ENCODE results near the gene NAA35.
A peak's percentile ranks its signal among the peaks of the same experiment; 100 is the strongest.
"Not testable (repeated sequence)": the region's sequence is repeated elsewhere in the genome, so short reads cannot be mapped to it uniquely, and the experiment has no call there.

Gene NAA35

DNA sequence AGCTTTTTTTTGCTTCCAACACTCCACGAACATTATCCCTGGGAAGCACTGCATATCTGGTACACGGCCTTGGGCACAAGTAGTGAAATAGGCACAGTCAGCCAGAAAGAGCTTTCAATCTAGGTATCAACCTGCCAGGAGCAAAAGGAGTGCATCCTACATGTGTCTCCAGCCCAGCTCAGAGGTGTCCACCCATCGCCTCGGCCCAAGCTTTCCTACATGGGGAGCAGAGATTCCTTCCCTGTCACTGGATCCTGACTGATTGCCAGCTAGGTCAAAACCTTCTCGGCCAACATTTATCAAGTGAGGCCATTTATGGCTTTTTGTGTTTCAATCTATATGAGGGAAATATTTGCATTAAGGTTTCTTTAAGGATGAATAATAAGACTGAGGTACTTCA, 102.6 kb downstream of the NAA35 start:
- Mint-ChIP-seq H3K9me3 (peaks cover 2% of the 10 kb centered on the region), H3K4me3 (no peak overlapping the region)

DNA sequence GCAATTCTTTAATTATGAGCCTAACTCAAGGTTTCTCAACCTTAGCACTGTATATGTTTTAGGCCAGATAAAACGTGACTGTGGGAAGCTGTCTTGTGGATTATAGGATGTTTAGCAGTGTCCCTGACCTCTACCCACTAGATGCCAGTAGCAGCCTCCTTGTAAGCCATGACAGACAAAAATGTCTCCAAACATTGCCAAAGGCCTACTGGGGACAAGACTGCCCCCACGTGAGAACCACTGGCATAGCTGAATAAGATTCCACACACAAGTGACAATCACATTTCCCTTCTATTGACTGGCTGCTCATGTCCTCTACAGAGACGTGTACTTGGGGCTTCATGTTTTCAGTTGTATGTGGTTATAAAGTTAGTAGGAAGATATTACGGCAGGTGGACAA, 103.1 kb downstream of the NAA35 start:
- H3K4me1 Mint-ChIP-seq = peaks cover 50% of the 10 kb centered on the region
- TF ChIP-seq, protein P1, sequence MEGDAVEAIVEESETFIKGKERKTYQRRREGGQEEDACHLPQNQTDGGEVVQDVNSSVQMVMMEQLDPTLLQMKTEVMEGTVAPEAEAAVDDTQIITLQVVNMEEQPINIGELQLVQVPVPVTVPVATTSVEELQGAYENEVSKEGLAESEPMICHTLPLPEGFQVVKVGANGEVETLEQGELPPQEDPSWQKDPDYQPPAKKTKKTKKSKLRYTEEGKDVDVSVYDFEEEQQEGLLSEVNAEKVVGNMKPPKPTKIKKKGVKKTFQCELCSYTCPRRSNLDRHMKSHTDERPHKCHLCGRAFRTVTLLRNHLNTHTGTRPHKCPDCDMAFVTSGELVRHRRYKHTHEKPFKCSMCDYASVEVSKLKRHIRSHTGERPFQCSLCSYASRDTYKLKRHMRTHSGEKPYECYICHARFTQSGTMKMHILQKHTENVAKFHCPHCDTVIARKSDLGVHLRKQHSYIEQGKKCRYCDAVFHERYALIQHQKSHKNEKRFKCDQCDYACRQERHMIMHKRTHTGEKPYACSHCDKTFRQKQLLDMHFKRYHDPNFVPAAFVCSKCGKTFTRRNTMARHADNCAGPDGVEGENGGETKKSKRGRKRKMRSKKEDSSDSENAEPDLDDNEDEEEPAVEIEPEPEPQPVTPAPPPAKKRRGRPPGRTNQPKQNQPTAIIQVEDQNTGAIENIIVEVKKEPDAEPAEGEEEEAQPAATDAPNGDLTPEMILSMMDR (IDR thresholded peaks at IDR 0.05) = peak; percentile 8
- no peak for DNase-seq
- peaks cover 74% of the 10 kb centered on the region for H3K36me3 Mint-ChIP-seq (ENCODE audit: low read depth)
- no peak overlapping the region for H3K4me3 Mint-ChIP-seq
- H3K9me3 Mint-ChIP-seq = no peaks in the 10 kb centered on the region
- no peak overlapping the region for H3K27ac Mint-ChIP-seq
- H3K27me3 Mint-ChIP-seq (ENCODE audit: low read depth, poor library complexity) = no peaks in the 10 kb centered on the region

More for the DNA sequence above, 102.6 kb downstream of the NAA35 start:
- peaks cover 78% of the 10 kb centered on the region for H3K36me3 Mint-ChIP-seq (ENCODE audit: low read depth)
- peak overlapping the region; percentile 41 for H3K27ac Mint-ChIP-seq
- no peaks in the 10 kb centered on the region for H3K27me3 Mint-ChIP-seq (ENCODE audit: low read depth, poor library complexity)
- TF ChIP-seq, protein P1 (IDR thresholded peaks at IDR 0.05) = no peak
- peaks cover 53% of the 10 kb centered on the region for H3K4me1 Mint-ChIP-seq
- no peak for DNase-seq

DNA sequence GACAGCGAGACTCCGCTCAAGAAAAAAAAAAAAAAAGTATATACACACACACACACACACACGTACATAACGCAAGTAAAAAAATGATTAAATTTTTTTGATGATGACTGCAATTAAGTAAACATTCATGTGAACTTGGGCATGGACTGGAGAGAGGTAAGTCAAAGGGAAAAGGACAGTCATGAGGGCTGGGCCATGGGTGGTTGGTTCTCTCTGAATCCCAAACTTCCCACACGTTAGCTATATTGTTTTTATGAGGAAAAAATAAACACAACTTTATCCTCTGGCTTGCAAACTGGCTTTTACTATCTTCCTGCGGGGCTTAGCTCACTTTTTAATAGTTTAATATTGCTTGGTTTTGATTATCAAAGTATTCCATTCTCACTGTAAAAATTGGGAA, 104.7 kb downstream of the NAA35 start:
- H3K4me3 Mint-ChIP-seq = no peak overlapping the region
- no peak overlapping the region for H3K27ac Mint-ChIP-seq
- H3K36me3 Mint-ChIP-seq (ENCODE audit: low read depth) = peaks cover 58% of the 10 kb centered on the region
- no peaks in the 10 kb centered on the region for H3K9me3 Mint-ChIP-seq
- no peaks in the 10 kb centered on the region for H3K27me3 Mint-ChIP-seq (ENCODE audit: low read depth, poor library complexity)
- TF ChIP-seq, protein P1 (IDR thresholded peaks at IDR 0.05) = no peak
- peaks cover 48% of the 10 kb centered on the region for H3K4me1 Mint-ChIP-seq
- no peak for DNase-seq

DNA sequence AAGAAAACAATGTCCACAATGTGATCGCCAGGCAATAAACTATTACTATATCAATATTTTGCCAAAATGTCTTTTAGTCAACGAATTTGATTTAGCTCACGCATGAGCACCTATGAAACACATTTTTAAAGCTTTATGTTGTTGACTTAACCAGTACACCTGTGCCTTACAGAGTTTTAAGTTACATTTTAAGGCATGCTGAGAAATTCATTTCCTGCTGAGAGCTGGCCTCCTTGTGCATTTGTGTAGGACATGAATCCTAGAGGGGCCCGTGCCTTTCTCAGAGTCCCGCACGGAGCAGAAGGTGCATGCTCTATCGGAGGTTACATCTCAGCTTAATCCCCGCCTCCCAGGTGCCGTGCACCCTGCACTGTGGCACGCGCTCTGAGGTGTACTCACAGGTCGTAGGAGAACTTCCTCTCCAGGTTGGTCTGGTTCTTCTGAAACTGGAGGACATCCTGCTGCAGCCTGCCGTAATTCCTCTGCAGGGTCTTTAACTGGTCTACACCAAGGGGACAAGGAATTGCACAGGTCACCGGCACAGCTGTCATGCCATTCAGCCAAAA, 105.2 kb downstream of the NAA35 start:
- Mint-ChIP-seq H3K9me3 (no peaks in the 10 kb centered on the region), H3K27me3 (ENCODE audit: low read depth, poor library complexity) (no peaks in the 10 kb centered on the region), H3K27ac (peak overlapping the region; percentile 80), H3K4me3 (no peak overlapping the region), H3K36me3 (ENCODE audit: low read depth) (peaks cover 53% of the 10 kb centered on the region), H3K4me1 (peaks cover 43% of the 10 kb centered on the region)
- TF ChIP-seq, protein P1 (IDR thresholded peaks at IDR 0.05) = no peak
- no peak for DNase-seq

DNA sequence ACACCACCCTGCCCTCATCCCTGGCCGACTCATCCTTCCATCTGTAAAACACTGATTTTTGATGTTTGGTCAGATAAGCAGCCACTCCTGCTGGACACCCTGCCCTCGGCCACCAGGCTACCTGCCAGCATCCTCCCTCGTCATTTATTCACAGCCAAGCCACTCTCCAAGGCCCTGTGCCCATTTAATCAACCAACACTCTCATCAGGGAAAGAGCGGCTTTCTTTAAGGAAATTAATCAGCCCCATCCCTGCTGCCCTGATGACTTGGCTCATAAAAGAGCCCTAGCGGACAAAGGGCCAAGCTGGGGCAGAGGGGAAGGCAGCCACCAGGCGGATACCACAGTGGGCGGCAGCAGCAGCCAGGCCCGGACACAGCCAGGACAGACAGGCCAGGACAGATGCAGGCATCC, 106.0 kb downstream of the NAA35 start:
- TF ChIP-seq, protein P1 (IDR thresholded peaks at IDR 0.05) = no peak
- no peak for DNase-seq

DNA sequence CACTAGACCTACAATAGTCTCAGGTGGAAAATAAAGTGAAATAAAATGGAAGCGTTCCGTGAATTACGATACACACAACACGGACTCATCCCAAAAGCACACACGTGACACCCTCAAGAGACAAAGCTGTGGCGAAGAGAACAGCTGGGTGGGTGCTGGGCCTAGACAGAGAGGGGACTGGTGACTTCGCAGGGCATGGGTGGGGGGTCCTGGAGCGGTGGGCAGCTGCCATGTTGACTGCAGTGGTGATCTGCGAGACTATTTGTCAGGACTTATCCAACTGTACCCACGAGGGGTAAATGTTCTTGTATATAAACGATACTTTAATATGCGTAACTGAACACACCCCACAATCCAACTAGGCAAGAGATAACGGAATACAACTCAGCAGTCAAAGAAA, 106.4 kb downstream of the NAA35 start:
- H3K27me3 Mint-ChIP-seq (ENCODE audit: low read depth, poor library complexity) = no peaks in the 10 kb centered on the region
- H3K4me3 Mint-ChIP-seq = no peak overlapping the region
- H3K27ac Mint-ChIP-seq = no peak overlapping the region
- H3K9me3 Mint-ChIP-seq = no peaks in the 10 kb centered on the region
- H3K4me1 Mint-ChIP-seq = peaks cover 31% of the 10 kb centered on the region
- peaks cover 43% of the 10 kb centered on the region for H3K36me3 Mint-ChIP-seq (ENCODE audit: low read depth)
- TF ChIP-seq, protein P1 (IDR thresholded peaks at IDR 0.05) = no peak
- no peak for DNase-seq

More for the DNA sequence above, 106.0 kb downstream of the NAA35 start:
- H3K4me1 Mint-ChIP-seq = peaks cover 35% of the 10 kb centered on the region
- peaks cover 47% of the 10 kb centered on the region for H3K36me3 Mint-ChIP-seq (ENCODE audit: low read depth)
- H3K4me3 Mint-ChIP-seq = no peak overlapping the region
- no peaks in the 10 kb centered on the region for H3K9me3 Mint-ChIP-seq
- peak overlapping the region; percentile 80 for H3K27ac Mint-ChIP-seq
- H3K27me3 Mint-ChIP-seq (ENCODE audit: low read depth, poor library complexity) = no peaks in the 10 kb centered on the region

DNA sequence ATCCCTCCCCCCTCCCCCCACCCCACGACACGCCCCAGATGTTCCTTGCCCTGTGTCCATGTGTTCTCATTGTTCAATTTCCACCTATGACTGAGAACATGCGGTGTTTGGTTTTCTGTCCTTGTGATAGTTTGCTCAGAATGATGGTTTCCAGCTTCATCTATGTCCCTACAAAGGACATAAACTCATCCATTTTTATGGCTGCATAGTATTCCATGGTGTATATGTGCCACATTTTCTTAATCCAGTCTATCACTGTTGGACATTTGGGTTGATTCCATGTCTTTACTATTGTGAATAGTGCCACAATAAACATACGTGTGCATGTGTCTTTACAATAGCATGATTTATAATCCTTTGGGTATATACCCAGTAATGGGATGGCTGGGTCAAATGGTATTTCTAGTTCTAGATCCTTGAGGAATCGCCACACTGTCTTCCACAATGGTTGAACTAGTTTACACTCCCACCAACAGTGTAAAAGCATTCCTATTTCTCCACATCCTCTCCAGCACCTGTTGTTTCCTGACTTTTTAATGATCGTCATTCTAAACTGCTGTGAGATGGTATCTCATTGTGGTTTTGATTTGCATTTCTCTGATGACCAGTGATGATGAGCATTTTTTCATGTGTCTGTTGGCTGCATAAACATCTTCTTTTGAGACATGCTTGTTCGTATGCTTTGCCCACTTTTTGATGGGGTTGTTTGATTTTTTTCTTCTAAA, 107.2 kb downstream of the NAA35 start:
- not testable (repeated sequence) for H3K27ac Mint-ChIP-seq; H3K4me3 Mint-ChIP-seq; H3K27me3 Mint-ChIP-seq (ENCODE audit: low read depth, poor library complexity); H3K9me3 Mint-ChIP-seq; DNase-seq
- Mint-ChIP-seq H3K4me1 (peaks cover 23% of the 10 kb centered on the region), H3K36me3 (ENCODE audit: low read depth) (peaks cover 35% of the 10 kb centered on the region)
